ENCODE data around the gene PTPRM. TPM values are rescaled to one million over a fixed set of nuclear protein-coding genes. Genes with fewer than 3 reads are reported as not detected.

Gene PTPRM
- total RNA-seq, 4 donors from 2014 or later, result 62.7 to 94.0 (median 76.0) TPM

- no peaks in the 10 kb centered on the region for H3K27me3 ChIP-seq
- intact Hi-C loops (cut with DNase I), result no loop called here
- TF ChIP-seq CTCF (IDR thresholded peaks at IDR 0.05), result no peak
- TF ChIP-seq POLR2A (IDR thresholded peaks at IDR 0.05; ENCODE audit: low read depth), result no peak
- TF ChIP-seq EP300 (IDR thresholded peaks at IDR 0.05), result no peak
- no peak for TF ChIP-seq POLR2AphosphoS5 (IDR thresholded peaks at IDR 0.05)
- H3K4me1 ChIP-seq, result peaks cover 8 to 57% (median 22%) of the 10 kb centered on the region in 4 donors
- no peak overlapping the region for H3K27ac ChIP-seq (replicated peaks in 1 of 4)
- WGBS, result 92% methylated on average over 8 of the region's 8 CpGs
- H3K4me3 ChIP-seq, result no peak overlapping the region
- no peak for DNase-seq (ENCODE audit: extremely low spot score)
- no peaks in the 10 kb centered on the region for H3K9me3 ChIP-seq
- H3K36me3 ChIP-seq, result no peaks in the 10 kb centered on the region
Measured at GRCh38 chr18:7678389-7678788, 111.3 kb downstream of the PTPRM start.

GRCh38 chr18:7678801-7679200, 111.7 kb downstream of the PTPRM start:
- TF ChIP-seq POLR2A (IDR thresholded peaks at IDR 0.05; ENCODE audit: low read depth) (no peak), POLR2AphosphoS5 (IDR thresholded peaks at IDR 0.05) (no peak), CTCF (IDR thresholded peaks at IDR 0.05) (no peak), EP300 (IDR thresholded peaks at IDR 0.05) (no peak)
- no peak overlapping the region for H3K4me3 ChIP-seq
- intact Hi-C loops (cut with DNase I), result no loop called here
- H3K9me3 ChIP-seq, result no peaks in the 10 kb centered on the region
- H3K36me3 ChIP-seq, result no peaks in the 10 kb centered on the region
- WGBS, result 84% methylated on average over 4 of the region's 4 CpGs
- H3K27ac ChIP-seq (replicated peaks in 1 of 4), result no peak overlapping the region
- no peak for DNase-seq (ENCODE audit: extremely low spot score)
- H3K4me1 ChIP-seq, result peaks cover 8 to 61% (median 22%) of the 10 kb centered on the region in 4 donors
- no peaks in the 10 kb centered on the region for H3K27me3 ChIP-seq

- no peak for DNase-seq (ENCODE audit: extremely low spot score)
- Histone ChIP-seq H3K27me3 (no peaks in the 10 kb centered on the region), H3K36me3 (no peaks in the 10 kb centered on the region), H3K4me1 (peaks cover 8 to 61% (median 25%) of the 10 kb centered on the region in 4 donors), H3K27ac (replicated peaks in 1 of 4) (no peak overlapping the region), H3K9me3 (no peaks in the 10 kb centered on the region), H3K4me3 (no peak overlapping the region)
- intact Hi-C loops (cut with DNase I), result no loop called here
- TF ChIP-seq POLR2A (IDR thresholded peaks at IDR 0.05; ENCODE audit: low read depth) (no peak), EP300 (IDR thresholded peaks at IDR 0.05) (no peak), CTCF (IDR thresholded peaks at IDR 0.05) (no peak), POLR2AphosphoS5 (IDR thresholded peaks at IDR 0.05) (no peak)
- WGBS, result 66% methylated on average over 3 of the region's 3 CpGs
Measured at GRCh38 chr18:7681298-7681697, 114.2 kb downstream of the PTPRM start.

- TF ChIP-seq EP300 (IDR thresholded peaks at IDR 0.05), result no peak
- TF ChIP-seq POLR2A (IDR thresholded peaks at IDR 0.05; ENCODE audit: low read depth), result no peak
- no peak for TF ChIP-seq POLR2AphosphoS5 (IDR thresholded peaks at IDR 0.05)
- no peak for TF ChIP-seq CTCF (IDR thresholded peaks at IDR 0.05)
- DNase-seq (ENCODE audit: extremely low spot score), result no peak
- no peaks in the 10 kb centered on the region for H3K27me3 ChIP-seq
- H3K4me1 ChIP-seq, result peaks cover 5 to 51% (median 20%) of the 10 kb centered on the region in 4 donors
- H3K27ac ChIP-seq (replicated peaks in 1 of 4), result no peak overlapping the region
- no peaks in the 10 kb centered on the region for H3K36me3 ChIP-seq
- H3K9me3 ChIP-seq, result no peaks in the 10 kb centered on the region
- H3K4me3 ChIP-seq, result no peak overlapping the region
- intact Hi-C loops (cut with DNase I), result no loop called here
Measured at GRCh38 chr18:7682321-7682720, 115.2 kb downstream of the PTPRM start.

GRCh38 chr18:7683753-7684152, 116.6 kb downstream of the PTPRM start:
- Histone ChIP-seq H3K9me3 (no peaks in the 10 kb centered on the region), H3K4me1 (peaks cover 5 to 41% (median 23%) of the 10 kb centered on the region in 4 donors), H3K27ac (replicated peaks in 1 of 4) (no peak overlapping the region), H3K4me3 (no peak overlapping the region), H3K27me3 (no peaks in the 10 kb centered on the region), H3K36me3 (no peaks in the 10 kb centered on the region)
- TF ChIP-seq POLR2A (IDR thresholded peaks at IDR 0.05; ENCODE audit: low read depth) (no peak), POLR2AphosphoS5 (IDR thresholded peaks at IDR 0.05) (no peak)
- DNase-seq (ENCODE audit: extremely low spot score), result no peak
- WGBS, result 96% methylated on average over 3 of the region's 3 CpGs
- intact Hi-C loops (cut with DNase I), result no loop called here

All from esophagus muscularis mucosa (tissue), 4 donors.